Measurements from ENCODE around the gene DEPP1.
A peak's percentile ranks its signal among the peaks of the same experiment; 100 is the strongest.
"Not testable (repeated sequence)": the region's sequence is repeated elsewhere in the genome, so short reads cannot be mapped to it uniquely, and the experiment has no call there.

Gene DEPP1

GRCh38 chr10:44978570-44979280 is at the start of gene DEPP1:
DEPP1 (minus strand) TSS chr10:44978809; CDS start chr10:44978030, 779 bp downstream.
- peak; percentile 85 for DNase-seq

- no peak for DNase-seq
Observed at GRCh38 chr10:45023426-45023825, 44.8 kb upstream of the DEPP1 start.

GRCh38 chr10:45015590-45015989 is 37.0 kb upstream of the DEPP1 start:
- DNase-seq = no peak

- DNase-seq = not testable (repeated sequence)
Observed at GRCh38 chr10:45014557-45014956, 35.9 kb upstream of the DEPP1 start.

GRCh38 chr10:45008524-45009161 is 30.0 kb upstream of the DEPP1 start:
- peak; percentile 69 for DNase-seq

GRCh38 chr10:45006276-45007030 is 27.8 kb upstream of the DEPP1 start:
- DNase-seq = no peak

- no peak for DNase-seq
Observed at GRCh38 chr10:45005284-45005683, 26.7 kb upstream of the DEPP1 start.

- no peak for DNase-seq
Observed at GRCh38 chr10:45004661-45005060, 26.1 kb upstream of the DEPP1 start.

GRCh38 chr10:45003432-45004000 is 24.9 kb upstream of the DEPP1 start:
- DNase-seq = no peak

GRCh38 chr10:45001381-45002148 is 23.0 kb upstream of the DEPP1 start:
- DNase-seq = peak; percentile 86

- DNase-seq = peak; percentile 94
Observed at GRCh38 chr10:45000752-45001380, 22.3 kb upstream of the DEPP1 start, which contains the start of gene ZNF22. ZNF22 (plus strand) TSS chr10:45000923; CDS start chr10:45003369, 2,446 bp downstream.

- no peak for DNase-seq
Observed at GRCh38 chr10:45000138-45000751, 21.6 kb upstream of the DEPP1 start.

GRCh38 chr10:44998146-44998631 is 19.6 kb upstream of the DEPP1 start:
- DNase-seq = no peak

- DNase-seq = no peak
Observed at GRCh38 chr10:44997105-44997748, 18.6 kb upstream of the DEPP1 start.

- DNase-seq = no peak
Observed at GRCh38 chr10:44995914-44996669, 17.5 kb upstream of the DEPP1 start.

GRCh38 chr10:44995581-44995913 is 16.9 kb upstream of the DEPP1 start:
- DNase-seq = no peak

GRCh38 chr10:44994752-44995530 is 16.3 kb upstream of the DEPP1 start:
- peak; percentile 5 for DNase-seq

GRCh38 chr10:44993922-44994751 is 15.5 kb upstream of the DEPP1 start:
- peak; percentile 0 for DNase-seq

Data from retina (tissue), 1 donor.